H1 (cell line): ENCODE results near the gene VN1R4. TPM values are rescaled to one million over a fixed set of nuclear protein-coding genes. Genes with fewer than 3 reads are reported as not detected.

Experiments
- BACH1 ChIP-seq: IDR thresholded peaks from 2 replicates; pipeline ENCODE4 v1.6.1; 2012; ENCODE audit warnings: low read length, improper control_type of control experiment
- CTCF ChIP-seq, 3 experiments: IDR thresholded peaks; 1 replicate in 2 of 3; 2 replicates in 1 of 3; pipeline versions ENCODE4 v1.5.1 to v1.6.1; 2011; ENCODE audit warnings: low read length in 3 of 3, mild to moderate bottlenecking in 3 of 3, inconsistent platforms in 2 of 3, low read depth in 1 of 3, moderate library complexity in 1 of 3; ENCODE audit not compliant: insufficient read depth in 1 of 3; ENCODE audit errors: control extremely low read depth in 1 of 3
- EP300 ChIP-seq, 2 experiments: IDR thresholded peaks; 1 replicate in 1 of 2; 2 replicates in 1 of 2; pipeline ENCODE4 v1.6.1; 2011 to 2012; ENCODE audit warnings: low read depth in 2 of 2, low read length in 2 of 2, mild to moderate bottlenecking in 2 of 2, borderline replicate concordance in 1 of 2, inconsistent platforms in 1 of 2, moderate library complexity in 1 of 2
- GABPA ChIP-seq: IDR thresholded peaks from 2 replicates; pipeline ENCODE4 v1.6.1; 2011; ENCODE audit warnings: mild to moderate bottlenecking, low read length, moderate library complexity, borderline replicate concordance; ENCODE audit not compliant: insufficient read depth
- HDAC2 ChIP-seq, 2 experiments: fragments of 300-600 bp in 1 of 2; sonication (generic) in 1 of 2; IDR thresholded peaks; 2 replicates each; pipeline ENCODE4 v1.6.1; 2011 to 2012; ENCODE audit warnings: low read depth in 2 of 2, low read length in 2 of 2, mild to moderate bottlenecking in 2 of 2, moderate library complexity in 2 of 2, borderline replicate concordance in 1 of 2, inconsistent platforms in 1 of 2
- MAX ChIP-seq: IDR thresholded peaks from 2 replicates; pipeline ENCODE4 v1.6.1; 2012; ENCODE audit warnings: inconsistent platforms
- RFX5 ChIP-seq: IDR thresholded peaks from 2 replicates; pipeline ENCODE4 v1.6.1; 2011; ENCODE audit warnings: low read depth, low read length, improper control_type of control experiment, borderline replicate concordance
- RNF2 ChIP-seq: fragments of 200-900, 300-1000 bp; sonication (generic); IDR thresholded peaks from 2 replicates; pipeline ENCODE4 v1.7.1; 2016; ENCODE audit warnings: borderline replicate concordance, low read depth, mild to moderate bottlenecking, antibody characterized with exemption, low read length; ENCODE audit not compliant: poor library complexity, severe bottlenecking; ENCODE audit errors: missing control alignments
- SRF ChIP-seq: IDR thresholded peaks from 2 replicates; pipeline ENCODE4 v1.6.1; 2011; ENCODE audit warnings: mild to moderate bottlenecking, low read depth, low read length, moderate library complexity
- polyA plus RNA-seq, 7 experiments: library from polyadenylated mRNA; depleted of rRNA in 3 of 7; stranded (reverse) in 5 of 7; unstranded in 2 of 7; fragments of >200 nt in 5 of 7; fragments of 200-250 nt in 2 of 7; gene quantifications; 1 replicate in 5 of 7; 2 replicates in 1 of 7; 4 replicates in 1 of 7; pipeline versions ENCODE4 v1.2.1 to v1.2.3, GENCODE V29; 2011 to 2013; ENCODE audit warnings: missing spikeins in 2 of 7, mixed read lengths in 2 of 7
- total RNA-seq: library from RNA; stranded (reverse); fragmentation: NEBNext Ultra II Directional; extraction: Animal tissue kit (Norgen Biotek cat#: 25700); gene quantifications from 2 replicates; pipeline ENCODE4 v1.2.1, GENCODE V29; 2021

Gene VN1R4
- total and polyA plus RNA-seq, 2 of the 8 experiments (the other 6 are each of a cell fraction or from before 2014, with no cell fraction given): not detected

- no peak for TF ChIP-seq RNF2
- no peak for TF ChIP-seq HDAC2 (IDR thresholded peaks at IDR 0.05; ENCODE audit: borderline replicate concordance in 1 of 2, low read depth in 2 of 2, low read length in 2 of 2)
- TF ChIP-seq RFX5: no peak
- TF ChIP-seq GABPA: no peak
- TF ChIP-seq CTCF (IDR thresholded peaks at IDR 0.05; ENCODE audit: control extremely low read depth in 1 of 3, insufficient read depth in 1 of 3, low read depth in 1 of 3, low read length in 3 of 3): no peak
- TF ChIP-seq EP300 (IDR thresholded peaks at IDR 0.05; ENCODE audit: borderline replicate concordance in 1 of 2, low read depth in 2 of 2, low read length in 2 of 2): peak in 1 of 2 experiments; percentile 74; a peak in 1 of 3 replicates
- TF ChIP-seq BACH1: no peak
- peak; percentile 95 for TF ChIP-seq SRF
- peak; percentile 67 for TF ChIP-seq MAX
- TF ChIP-seq, all 59 proteins: peak for 9
Observed at GRCh38 chr19:53294786-53295441, 27.4 kb upstream of the VN1R4 start (continued).
